ENCODE results near the gene TMEM163.

DNA sequence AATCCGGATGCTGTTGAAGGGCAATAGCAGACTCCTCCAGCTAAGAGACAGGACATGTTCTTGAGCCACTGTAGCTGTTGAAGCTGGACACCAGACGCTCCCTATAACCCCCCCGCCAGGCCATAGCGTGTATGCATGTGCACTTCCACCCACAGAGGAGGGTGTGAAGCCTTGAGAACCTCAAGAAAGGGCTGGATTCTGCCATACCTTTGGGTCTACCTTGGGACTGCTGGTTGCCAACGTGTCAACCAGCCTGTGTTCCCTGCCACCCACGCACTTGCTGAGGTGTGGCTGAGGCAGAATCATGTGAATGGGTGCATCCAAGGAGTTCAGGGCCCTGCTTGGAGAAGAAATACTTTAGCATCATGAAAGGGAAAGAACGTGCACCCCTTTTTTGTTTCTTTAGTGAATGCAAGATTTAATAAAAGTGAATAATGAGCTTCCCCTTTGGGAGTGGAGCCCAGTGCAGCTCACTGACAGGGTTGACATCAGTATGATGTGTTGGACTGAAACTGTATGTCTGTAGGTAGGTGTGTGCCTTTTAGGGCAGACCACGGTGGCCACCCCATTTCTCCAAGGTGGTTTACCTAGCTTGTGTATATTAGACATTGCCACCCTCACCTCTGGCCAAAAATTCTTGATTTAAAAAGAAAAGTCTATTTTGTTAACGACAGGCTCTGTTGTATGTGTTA is 266.6 kb downstream of the TMEM163 start:
- TF ChIP-seq, protein P1, sequence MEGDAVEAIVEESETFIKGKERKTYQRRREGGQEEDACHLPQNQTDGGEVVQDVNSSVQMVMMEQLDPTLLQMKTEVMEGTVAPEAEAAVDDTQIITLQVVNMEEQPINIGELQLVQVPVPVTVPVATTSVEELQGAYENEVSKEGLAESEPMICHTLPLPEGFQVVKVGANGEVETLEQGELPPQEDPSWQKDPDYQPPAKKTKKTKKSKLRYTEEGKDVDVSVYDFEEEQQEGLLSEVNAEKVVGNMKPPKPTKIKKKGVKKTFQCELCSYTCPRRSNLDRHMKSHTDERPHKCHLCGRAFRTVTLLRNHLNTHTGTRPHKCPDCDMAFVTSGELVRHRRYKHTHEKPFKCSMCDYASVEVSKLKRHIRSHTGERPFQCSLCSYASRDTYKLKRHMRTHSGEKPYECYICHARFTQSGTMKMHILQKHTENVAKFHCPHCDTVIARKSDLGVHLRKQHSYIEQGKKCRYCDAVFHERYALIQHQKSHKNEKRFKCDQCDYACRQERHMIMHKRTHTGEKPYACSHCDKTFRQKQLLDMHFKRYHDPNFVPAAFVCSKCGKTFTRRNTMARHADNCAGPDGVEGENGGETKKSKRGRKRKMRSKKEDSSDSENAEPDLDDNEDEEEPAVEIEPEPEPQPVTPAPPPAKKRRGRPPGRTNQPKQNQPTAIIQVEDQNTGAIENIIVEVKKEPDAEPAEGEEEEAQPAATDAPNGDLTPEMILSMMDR (IDR thresholded peaks at IDR 0.05): no peak
- no peak for TF ChIP-seq EZH2 (IDR thresholded peaks at IDR 0.05)

Data from neural progenitor cell (in vitro differentiated cells).